H1 (cell line): ENCODE data around the gene CFL2. TPM values are rescaled to one million over a fixed set of nuclear protein-coding genes. Genes with fewer than 3 reads are reported as not detected.

ENCODE experiments used
- ASH2L ChIP-seq: fragments of 200-600, 300-600 bp; sonication (generic); IDR thresholded peaks from one replicate; pipeline ENCODE4 v1.7.1; 2017; ENCODE audit warnings: low read length
- CHD1 ChIP-seq: IDR thresholded peaks from 2 replicates; pipeline ENCODE4 v1.6.1; 2012; ENCODE audit warnings: low read depth, low read length, improper control_type of control experiment
- CTBP2 ChIP-seq: IDR thresholded peaks from 2 replicates; pipeline ENCODE4 v1.7.0; 2011; ENCODE audit warnings: borderline replicate concordance, mild to moderate bottlenecking, moderate library complexity, mixed read lengths, low read length; ENCODE audit not compliant: insufficient read depth, insufficient read length
- E2F6 ChIP-seq: IDR thresholded peaks from 2 replicates; pipeline ENCODE4 v1.6.1; 2012; ENCODE audit warnings: inconsistent platforms
- EGR1 ChIP-seq: IDR thresholded peaks from 2 replicates; pipeline ENCODE4 v1.6.1; 2011; ENCODE audit warnings: low read depth, low read length, borderline replicate concordance
- GABPA ChIP-seq: IDR thresholded peaks from 2 replicates; pipeline ENCODE4 v1.6.1; 2011; ENCODE audit warnings: mild to moderate bottlenecking, low read length, moderate library complexity, borderline replicate concordance; ENCODE audit not compliant: insufficient read depth
- GTF2F1 ChIP-seq: IDR thresholded peaks from 2 replicates; pipeline ENCODE4 v1.6.1; 2012; ENCODE audit warnings: low read depth, low read length, improper control_type of control experiment, borderline replicate concordance
- JUN ChIP-seq: IDR thresholded peaks from 2 replicates; pipeline ENCODE4 v1.6.1; 2011; ENCODE audit warnings: low read depth, mild to moderate bottlenecking, improper control_type of control experiment, low read length
- KDM4A ChIP-seq: IDR thresholded peaks from one replicate; pipeline ENCODE4 v1.7.1; 2012; ENCODE audit warnings: low read depth, mild to moderate bottlenecking, moderate library complexity, low read length, inconsistent platforms; ENCODE audit not compliant: severe bottlenecking
- MAFK ChIP-seq: IDR thresholded peaks from 2 replicates; pipeline ENCODE4 v1.6.1; 2012; ENCODE audit warnings: low read depth, mild to moderate bottlenecking, improper control_type of control experiment, low read length
- PHF8 ChIP-seq: fragments of 200-600 bp; sonication (generic); conservative IDR thresholded peaks from 2 replicates; pipeline ENCODE4 v1.7.1; 2012; ENCODE audit warnings: low read depth, mild to moderate bottlenecking, inconsistent platforms, low read length, moderate library complexity
- RBBP5 ChIP-seq: IDR thresholded peaks from 2 replicates; pipeline ENCODE4 v1.7.1; 2012; ENCODE audit warnings: low read depth, mild to moderate bottlenecking, inconsistent platforms, low read length, moderate library complexity, borderline replicate concordance
- RFX5 ChIP-seq: IDR thresholded peaks from 2 replicates; pipeline ENCODE4 v1.6.1; 2011; ENCODE audit warnings: low read depth, low read length, improper control_type of control experiment, borderline replicate concordance
- RXRA ChIP-seq: IDR thresholded peaks from 2 replicates; pipeline ENCODE4 v1.6.1; 2011; ENCODE audit warnings: low read depth, mild to moderate bottlenecking, low read length, moderate library complexity; ENCODE audit not compliant: insufficient read depth
- SIX5 ChIP-seq: IDR thresholded peaks from 2 replicates; pipeline ENCODE4 v1.6.1; 2011; ENCODE audit warnings: mild to moderate bottlenecking, low read depth, low read length
- TEAD4 ChIP-seq: IDR thresholded peaks from 2 replicates; pipeline ENCODE4 v1.6.1; 2012; ENCODE audit warnings: low read depth, low read length, inconsistent platforms, mixed read lengths
- YY1 ChIP-seq: IDR thresholded peaks from 2 replicates; pipeline ENCODE4 v1.6.1; 2011; ENCODE audit warnings: low read depth, mild to moderate bottlenecking, low read length
- ZNF274 ChIP-seq: IDR thresholded peaks from 2 replicates; pipeline ENCODE4 v1.7.0; 2012; ENCODE audit warnings: low read length, borderline replicate concordance; ENCODE audit errors: extremely low read depth
- polyA plus RNA-seq, 7 experiments: library from polyadenylated mRNA; depleted of rRNA in 3 of 7; stranded (reverse) in 5 of 7; unstranded in 2 of 7; fragments of >200 nt in 5 of 7; fragments of 200-250 nt in 2 of 7; gene quantifications; 1 replicate in 5 of 7; 2 replicates in 1 of 7; 4 replicates in 1 of 7; pipeline versions ENCODE4 v1.2.1 to v1.2.3, GENCODE V29; 2011 to 2013; ENCODE audit warnings: missing spikeins in 2 of 7, mixed read lengths in 2 of 7
- total RNA-seq: library from RNA; stranded (reverse); fragmentation: NEBNext Ultra II Directional; extraction: Animal tissue kit (Norgen Biotek cat#: 25700); gene quantifications from 2 replicates; pipeline ENCODE4 v1.2.1, GENCODE V29; 2021

The CFL2 gene
- total and polyA plus RNA-seq, 2 of the 8 experiments (the other 6 are each of a cell fraction or from before 2014, with no cell fraction given): 9.7 to 20.5 TPM

GRCh38 chr14:34714320-34715126 is at the start of gene CFL2 (continued):
- no peak for TF ChIP-seq MAFK
- TF ChIP-seq YY1: peak; percentile 90
- TF ChIP-seq ASH2L: peak; percentile 92
- no peak for TF ChIP-seq RFX5
- no peak for TF ChIP-seq EGR1
- TF ChIP-seq E2F6: no peak
- no peak for TF ChIP-seq JUN
- 0 out of 2 replicates have a peak, but pooled peaks have one; percentile 23 for TF ChIP-seq TEAD4
- TF ChIP-seq ZNF274: no peak
- TF ChIP-seq KDM4A: peak; percentile 65
- TF ChIP-seq RBBP5: peak; percentile 79; the same call in 1 of the 2 replicates
- TF ChIP-seq SIX5: no peak
- no peak for TF ChIP-seq GABPA
- TF ChIP-seq RXRA: no peak
- no peak for TF ChIP-seq CHD1
- TF ChIP-seq GTF2F1: no peak; the same call in 1 of the 2 replicates
- peak; percentile 92 for TF ChIP-seq PHF8
- peak; percentile 23 for TF ChIP-seq CTBP2
